RWPE2 (cell line): ENCODE data around the gene TANC1.

Experiments
- ATAC-seq: fragments of 200-7000 bp; cut with Tn5 transposase; 3 replicates; pipeline ENCODE4 v1.9.1; 2021; ENCODE audit warnings: low read depth
- DNase-seq: peaks from one replicate; pipeline ENCODE4 v3.0.0-alpha.2; 2020; ENCODE audit warnings: low spot score
- H3K27ac ChIP-seq: fragments of 450-650 bp; 2 replicates; pipeline ENCODE4 v1.5.1; 2017; ENCODE audit warnings: mild to moderate bottlenecking; ENCODE audit not compliant: poor library complexity, severe bottlenecking
- H3K27me3 ChIP-seq: fragments of 250-450 bp; sonication (Bioruptor Pico); 2 replicates; pipeline ENCODE4 v1.5.1; 2021; ENCODE audit warnings: mild to moderate bottlenecking, moderate library complexity; ENCODE audit not compliant: insufficient read depth, poor library complexity, severe bottlenecking
- H3K36me3 ChIP-seq: fragments of 250-450 bp; sonication (Bioruptor Pico); 2 replicates; pipeline ENCODE4 v1.5.1; 2020; ENCODE audit warnings: low read depth, mild to moderate bottlenecking, moderate library complexity
- H3K4me1 ChIP-seq: fragments of 250-450 bp; sonication (Bioruptor Pico); 2 replicates; pipeline ENCODE4 v1.5.1; 2021; ENCODE audit warnings: mild to moderate bottlenecking, moderate library complexity; ENCODE audit not compliant: insufficient read depth, poor library complexity, severe bottlenecking
- H3K4me3 ChIP-seq: fragments of 250-450 bp; sonication (Bioruptor Pico); 2 replicates; pipeline ENCODE4 v1.5.1; 2021; ENCODE audit warnings: mild to moderate bottlenecking, moderate library complexity; ENCODE audit not compliant: severe bottlenecking
- H3K9me3 ChIP-seq: fragments of 250-450 bp; sonication (Bioruptor Pico); 2 replicates; pipeline ENCODE4 v1.5.1; 2021; ENCODE audit warnings: mild to moderate bottlenecking, moderate library complexity; ENCODE audit not compliant: severe bottlenecking
- TF ChIP-seq, protein P1 (sequence below): fragments of 450-650 bp; IDR thresholded peaks from one replicate; pipeline ENCODE4 v1.5.1; 2017; ENCODE audit warnings: mild to moderate bottlenecking, moderate library complexity; ENCODE audit not compliant: poor library complexity, severe bottlenecking

The TANC1 gene

GRCh38 chr2:158990397-158991214 lies 22.2 kb downstream of the TANC1 start:
- TF ChIP-seq, protein P1, sequence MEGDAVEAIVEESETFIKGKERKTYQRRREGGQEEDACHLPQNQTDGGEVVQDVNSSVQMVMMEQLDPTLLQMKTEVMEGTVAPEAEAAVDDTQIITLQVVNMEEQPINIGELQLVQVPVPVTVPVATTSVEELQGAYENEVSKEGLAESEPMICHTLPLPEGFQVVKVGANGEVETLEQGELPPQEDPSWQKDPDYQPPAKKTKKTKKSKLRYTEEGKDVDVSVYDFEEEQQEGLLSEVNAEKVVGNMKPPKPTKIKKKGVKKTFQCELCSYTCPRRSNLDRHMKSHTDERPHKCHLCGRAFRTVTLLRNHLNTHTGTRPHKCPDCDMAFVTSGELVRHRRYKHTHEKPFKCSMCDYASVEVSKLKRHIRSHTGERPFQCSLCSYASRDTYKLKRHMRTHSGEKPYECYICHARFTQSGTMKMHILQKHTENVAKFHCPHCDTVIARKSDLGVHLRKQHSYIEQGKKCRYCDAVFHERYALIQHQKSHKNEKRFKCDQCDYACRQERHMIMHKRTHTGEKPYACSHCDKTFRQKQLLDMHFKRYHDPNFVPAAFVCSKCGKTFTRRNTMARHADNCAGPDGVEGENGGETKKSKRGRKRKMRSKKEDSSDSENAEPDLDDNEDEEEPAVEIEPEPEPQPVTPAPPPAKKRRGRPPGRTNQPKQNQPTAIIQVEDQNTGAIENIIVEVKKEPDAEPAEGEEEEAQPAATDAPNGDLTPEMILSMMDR, result no peak
- DNase-seq (peak; percentile 91), ATAC-seq (peak; percentile 95)
- Histone ChIP-seq H3K4me3 (no peak overlapping the region), H3K27ac (peak overlapping the region; percentile 97), H3K36me3 (0 out of 2 replicates have a peak, but pooled peaks cover 5% of the 10 kb centered on the region), H3K27me3 (no peaks in the 10 kb centered on the region), H3K9me3 (no peaks in the 10 kb centered on the region), H3K4me1 (peaks cover 62% of the 10 kb centered on the region)

GRCh38 chr2:158993030-158993429 lies 24.6 kb downstream of the TANC1 start:
- H3K27ac ChIP-seq, result peak overlapping the region; percentile 97
- ATAC-seq (no peak), DNase-seq (no peak)
- TF ChIP-seq, protein P1, result no peak
- no peaks in the 10 kb centered on the region for H3K9me3 ChIP-seq
- peaks cover 13% of the 10 kb centered on the region; the same call in 1 of the 2 replicates for H3K36me3 ChIP-seq
- H3K4me3 ChIP-seq, result no peak overlapping the region
- peaks cover 77% of the 10 kb centered on the region for H3K4me1 ChIP-seq
- H3K27me3 ChIP-seq, result no peaks in the 10 kb centered on the region

- TF ChIP-seq, protein P1, result no peak
- Histone ChIP-seq H3K27me3 (no peaks in the 10 kb centered on the region), H3K4me3 (no peak overlapping the region), H3K4me1 (peaks cover 80% of the 10 kb centered on the region), H3K36me3 (peaks cover 13% of the 10 kb centered on the region; the same call in 1 of the 2 replicates), H3K27ac (peak overlapping the region; percentile 97), H3K9me3 (no peaks in the 10 kb centered on the region)
- ATAC-seq, result no peak
- DNase-seq, result no peak
Observed at GRCh38 chr2:158993721-158994587, 25.5 kb downstream of the TANC1 start.

GRCh38 chr2:158994920-158995676 lies 26.7 kb downstream of the TANC1 start:
- Histone ChIP-seq H3K36me3 (peaks cover 13% of the 10 kb centered on the region; the same call in 1 of the 2 replicates), H3K9me3 (no peaks in the 10 kb centered on the region), H3K4me1 (peaks cover 75% of the 10 kb centered on the region), H3K27ac (peak overlapping the region; percentile 97), H3K27me3 (no peaks in the 10 kb centered on the region), H3K4me3 (no peak overlapping the region)
- DNase-seq (no peak), ATAC-seq (no peak)
- TF ChIP-seq, protein P1, result no peak
